HPDE6-E6E7 (cell line): Measurements from ENCODE around the gene LURAP1L.

Source experiments
- DNase-seq: peaks from one replicate; pipeline ENCODE4 v3.0.0; 2011; ENCODE audit warnings: missing footprints; ENCODE audit errors: extremely low spot score

Gene LURAP1L

DNA sequence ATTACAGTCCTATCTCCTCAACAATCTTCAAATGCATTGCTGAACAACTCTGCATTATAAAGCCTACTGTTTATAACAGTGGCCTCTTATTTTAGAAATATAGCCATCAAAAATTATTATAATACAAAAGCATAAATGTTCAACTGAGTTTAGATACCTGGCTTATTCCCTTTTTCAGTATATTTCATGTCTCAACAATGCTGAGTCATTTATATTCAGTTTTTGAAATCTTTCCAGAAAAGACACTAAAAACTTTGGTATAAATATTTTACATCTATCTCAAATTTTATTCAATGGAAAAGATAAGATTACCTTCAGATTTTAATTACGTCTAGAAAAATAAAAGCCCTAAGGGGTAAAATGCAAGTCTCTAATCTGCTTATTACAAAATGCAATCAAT lies 37.9 kb downstream of the LURAP1L start:
- no peak for DNase-seq

GRCh38 chr9:12813533-12813932 lies 38.7 kb downstream of the LURAP1L start:
- DNase-seq, result no peak

DNA sequence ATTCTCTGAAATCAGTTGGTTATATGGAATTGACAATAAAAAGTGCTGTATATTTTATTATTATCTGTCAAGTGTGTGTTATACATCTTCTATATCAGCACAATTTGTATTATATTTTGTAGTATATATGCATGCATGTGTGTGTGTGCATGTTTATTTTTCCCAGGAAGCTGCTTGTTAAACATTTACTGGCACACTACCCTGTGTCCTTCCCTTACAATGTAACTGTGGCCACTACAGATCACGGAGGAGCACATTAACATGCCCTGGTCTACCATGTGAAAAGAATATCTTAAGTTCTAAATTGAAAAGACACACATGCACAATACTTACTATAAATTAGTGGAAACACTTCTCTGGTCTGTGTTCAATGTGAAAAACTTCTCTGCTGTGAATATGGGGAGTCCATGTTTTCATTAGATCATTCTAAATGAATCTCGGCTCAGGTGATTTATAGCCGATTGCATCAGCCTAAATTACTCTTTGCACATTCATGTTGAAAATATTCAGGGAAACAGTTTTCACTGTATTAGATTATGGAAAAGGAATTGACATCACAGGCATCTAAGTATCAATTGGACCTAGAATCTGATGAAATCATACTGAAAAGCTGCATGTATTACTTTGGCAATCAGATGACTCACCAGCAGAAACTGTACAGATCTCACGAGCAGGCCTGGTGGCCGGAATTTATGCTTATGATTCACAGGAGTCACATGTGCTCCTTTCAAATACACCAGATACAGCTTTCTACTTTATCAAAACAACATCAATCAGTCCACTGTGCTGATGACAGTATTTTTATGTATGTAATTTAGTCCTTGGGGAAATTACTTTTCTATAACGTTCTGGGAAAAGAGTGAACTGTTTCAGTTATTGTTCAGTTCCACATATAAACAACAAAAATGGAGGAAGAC lies 39.4 kb downstream of the LURAP1L start:
- DNase-seq, result peak; percentile 76

- DNase-seq, result no peak
Observed at GRCh38 chr9:12814877-12815237, 40.0 kb downstream of the LURAP1L start.

DNA sequence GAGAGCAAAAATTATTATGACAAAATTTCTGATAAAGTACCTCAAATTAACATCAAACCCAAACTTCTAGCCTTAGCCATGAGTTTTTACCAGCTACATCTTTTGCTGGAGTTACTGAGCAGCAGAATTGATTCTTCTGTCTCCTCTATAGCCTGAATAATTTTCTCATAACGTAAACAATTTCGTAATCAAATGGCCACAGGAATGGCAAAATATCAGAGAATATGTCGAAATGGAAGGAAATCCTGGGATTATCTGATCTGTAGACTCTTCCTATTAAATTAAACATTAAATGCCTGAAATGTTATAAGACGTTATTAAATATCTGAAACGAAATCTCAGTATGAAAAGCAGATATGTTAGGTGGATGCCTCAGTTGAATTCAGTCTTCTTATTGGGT lies 41.1 kb downstream of the LURAP1L start:
- DNase-seq, result no peak

- DNase-seq, result no peak
Observed at GRCh38 chr9:12816656-12817101, 41.9 kb downstream of the LURAP1L start.

GRCh38 chr9:12817702-12818101 lies 42.9 kb downstream of the LURAP1L start:
- peak; percentile 20 for DNase-seq

DNA sequence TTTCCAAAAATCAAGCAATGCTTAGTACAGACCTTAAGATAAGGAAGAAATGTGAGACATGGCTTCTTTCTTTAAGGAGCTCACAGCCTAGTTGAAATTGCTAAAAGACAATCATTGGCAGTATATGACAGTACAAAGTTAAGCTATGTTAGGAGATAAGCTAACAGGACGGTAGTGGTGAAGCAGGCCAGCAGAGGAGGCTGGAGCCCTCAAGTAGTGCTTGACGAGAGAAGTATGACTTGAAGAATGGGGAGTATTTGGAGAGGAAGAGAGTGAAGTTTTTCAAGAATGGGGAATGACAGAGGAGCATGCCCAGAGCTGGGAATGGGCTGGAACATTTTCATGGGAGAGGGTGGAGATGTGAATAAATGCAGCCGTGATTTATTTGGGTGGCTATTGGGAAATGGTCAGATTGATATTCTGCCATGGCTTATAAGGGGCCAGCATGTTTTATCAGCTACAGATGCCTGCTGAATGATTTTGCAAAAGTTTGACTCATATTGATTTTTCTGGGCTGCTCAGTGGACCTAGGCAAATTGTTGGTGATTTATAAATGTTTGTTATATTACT lies 43.7 kb downstream of the LURAP1L start:
- DNase-seq, result no peak

GRCh38 chr9:12819436-12820185 lies 44.8 kb downstream of the LURAP1L start:
- DNase-seq, result no peak

- no peak for DNase-seq
Observed at GRCh38 chr9:12822111-12822510, 47.3 kb downstream of the LURAP1L start.

- no peak for DNase-seq
Observed at GRCh38 chr9:12826924-12827565, 52.2 kb downstream of the LURAP1L start.

DNA sequence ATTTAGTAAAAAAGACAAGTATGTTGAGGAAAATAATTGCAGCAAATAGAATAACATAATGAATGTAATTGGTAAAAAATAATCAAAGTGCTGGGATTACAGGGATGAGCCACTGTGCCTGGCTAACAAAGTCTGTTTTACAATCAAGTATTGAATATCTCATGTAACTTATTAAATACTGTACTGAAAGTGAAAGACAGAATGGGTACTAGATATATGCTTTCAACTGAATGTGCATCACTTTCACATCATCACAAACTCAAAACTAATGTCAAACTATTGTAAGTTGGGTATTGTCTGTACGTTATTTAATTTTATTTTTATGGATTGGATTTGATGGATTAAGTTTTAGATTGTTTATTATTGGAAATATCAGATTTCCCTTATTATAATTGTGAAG lies 58.9 kb downstream of the LURAP1L start:
- DNase-seq, result no peak

DNA sequence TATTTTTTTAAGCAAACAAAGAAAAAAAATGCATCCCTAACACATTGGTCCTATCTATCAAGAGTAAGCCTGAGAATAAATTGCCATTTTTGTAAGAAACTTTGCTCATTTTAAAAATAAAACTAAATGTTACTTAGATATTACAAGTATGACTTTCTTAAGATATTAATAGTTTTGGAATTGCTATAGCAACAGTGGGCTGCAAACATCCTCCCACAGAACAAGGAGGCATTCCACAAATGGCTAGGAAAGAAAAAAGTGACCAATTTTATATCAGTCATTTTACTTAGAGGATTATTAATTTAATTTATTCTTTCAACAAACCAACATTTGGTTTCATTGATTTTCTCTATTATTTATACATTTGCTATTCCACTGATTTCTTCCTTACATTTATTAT lies 63.7 kb downstream of the LURAP1L start:
- DNase-seq, result no peak

- DNase-seq, result no peak
Observed at GRCh38 chr9:12843735-12844134, 68.9 kb downstream of the LURAP1L start.

DNA sequence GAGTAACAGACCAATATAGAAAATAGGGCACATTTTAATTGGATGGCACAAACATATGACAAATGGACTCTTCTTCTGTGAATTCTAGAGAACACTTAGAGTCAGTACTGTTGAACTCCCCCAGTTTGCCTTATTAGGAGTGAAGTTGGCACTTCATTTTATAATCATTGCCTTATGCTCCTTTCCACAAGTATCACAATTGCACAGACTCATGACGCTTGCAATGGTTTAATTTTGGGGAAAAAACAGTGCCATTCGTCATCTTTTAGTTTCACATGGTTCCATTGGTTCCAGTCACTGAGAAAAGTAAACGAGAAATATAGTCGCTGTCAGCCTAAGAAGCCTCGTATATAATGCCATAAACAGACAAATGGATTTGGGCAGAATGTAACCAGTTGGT lies 71.2 kb downstream of the LURAP1L start:
- no peak for DNase-seq

DNA sequence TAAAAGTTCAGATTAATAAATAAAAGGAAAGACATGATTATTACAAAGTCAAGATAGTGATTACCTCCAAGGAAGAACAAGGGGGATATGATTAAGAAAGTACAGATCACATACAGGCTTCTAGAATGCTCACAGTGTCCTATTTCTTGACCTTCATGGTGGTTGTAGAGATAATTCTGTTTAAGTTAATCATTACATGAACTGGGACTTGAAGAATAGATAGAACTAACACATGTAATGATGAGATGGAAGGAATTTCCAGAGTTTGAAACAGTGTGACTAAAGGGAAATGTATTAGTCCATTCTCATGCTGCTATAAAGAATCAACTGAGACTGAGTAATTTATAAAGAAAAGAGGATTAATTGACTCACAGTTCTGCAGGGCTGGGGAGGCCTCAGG lies 72.7 kb downstream of the LURAP1L start:
- no peak for DNase-seq

DNA sequence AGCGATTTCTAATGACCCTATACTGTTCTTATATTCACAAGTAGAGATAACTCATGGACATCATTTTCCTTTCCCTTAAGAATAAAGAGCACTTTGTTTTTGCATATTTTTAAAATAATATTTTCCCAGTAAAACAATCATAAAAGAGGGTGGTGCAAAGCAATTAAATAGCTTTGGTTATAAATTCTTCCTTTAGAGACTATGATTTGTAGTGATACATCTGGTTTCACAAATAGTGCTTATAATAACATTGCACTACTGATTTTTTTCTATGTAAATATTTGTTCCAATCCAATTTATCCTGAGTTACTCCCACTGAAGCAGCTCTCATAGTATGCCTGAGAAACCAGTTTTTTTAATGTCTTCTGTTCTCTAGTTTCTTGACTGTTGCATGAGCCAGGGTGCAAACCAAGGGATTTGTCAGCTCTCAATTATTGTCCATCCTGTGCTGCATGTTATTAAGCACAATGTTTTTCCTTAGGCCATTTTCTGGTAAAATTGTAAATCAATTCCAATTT lies 74.7 kb downstream of the LURAP1L start:
- DNase-seq, result no peak

DNA sequence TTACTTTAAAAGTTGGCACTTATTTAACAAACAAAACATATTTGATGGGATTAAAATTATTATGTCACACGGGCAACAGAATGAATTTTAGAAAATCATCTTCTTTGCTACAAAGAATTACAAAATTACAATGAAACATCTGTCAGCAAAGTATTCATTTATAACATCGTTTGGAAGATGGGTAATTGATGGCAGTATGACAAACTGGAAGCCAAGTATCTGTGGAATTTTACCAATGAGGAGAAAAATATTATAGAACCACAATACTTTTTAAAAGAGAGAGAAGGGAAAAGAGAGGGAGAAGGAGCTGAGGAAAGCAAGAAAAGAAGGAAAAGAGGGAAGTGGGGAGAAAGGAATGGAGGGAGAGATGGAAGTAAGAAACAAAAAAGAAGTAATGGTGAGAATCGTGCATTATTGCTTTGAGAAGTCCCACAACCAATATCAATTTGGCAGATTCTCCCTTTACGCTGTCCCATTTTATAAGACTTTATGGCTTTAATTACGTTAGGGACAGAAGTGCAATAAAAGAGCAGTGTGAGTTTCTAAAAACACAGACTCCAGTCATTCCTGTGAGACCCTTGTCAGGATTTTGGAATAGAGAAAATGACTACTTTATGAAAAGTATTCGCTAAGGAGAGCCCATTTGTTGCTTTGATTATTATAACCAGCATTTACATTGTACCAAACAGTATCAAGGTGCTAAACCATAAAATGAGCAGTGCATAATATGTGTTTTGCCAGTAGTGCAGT lies 76.7 kb downstream of the LURAP1L start:
- DNase-seq, result no peak

- no peak for DNase-seq
Observed at GRCh38 chr9:12853051-12853450, 78.2 kb downstream of the LURAP1L start.

GRCh38 chr9:12854221-12854620 lies 79.4 kb downstream of the LURAP1L start:
- no peak for DNase-seq

GRCh38 chr9:12855066-12855465 lies 80.2 kb downstream of the LURAP1L start:
- no peak for DNase-seq
